Measurements from ENCODE around the gene FAM120A. TPM values are rescaled to one million over a fixed set of nuclear protein-coding genes. Genes with fewer than 3 reads are reported as not detected.

FAM120A gene
- total and polyA plus RNA-seq, 2 of the 13 experiments (the other 11 are each of a cell fraction or from before 2014, with no cell fraction given): 41.3 to 44.4 TPM

DNA sequence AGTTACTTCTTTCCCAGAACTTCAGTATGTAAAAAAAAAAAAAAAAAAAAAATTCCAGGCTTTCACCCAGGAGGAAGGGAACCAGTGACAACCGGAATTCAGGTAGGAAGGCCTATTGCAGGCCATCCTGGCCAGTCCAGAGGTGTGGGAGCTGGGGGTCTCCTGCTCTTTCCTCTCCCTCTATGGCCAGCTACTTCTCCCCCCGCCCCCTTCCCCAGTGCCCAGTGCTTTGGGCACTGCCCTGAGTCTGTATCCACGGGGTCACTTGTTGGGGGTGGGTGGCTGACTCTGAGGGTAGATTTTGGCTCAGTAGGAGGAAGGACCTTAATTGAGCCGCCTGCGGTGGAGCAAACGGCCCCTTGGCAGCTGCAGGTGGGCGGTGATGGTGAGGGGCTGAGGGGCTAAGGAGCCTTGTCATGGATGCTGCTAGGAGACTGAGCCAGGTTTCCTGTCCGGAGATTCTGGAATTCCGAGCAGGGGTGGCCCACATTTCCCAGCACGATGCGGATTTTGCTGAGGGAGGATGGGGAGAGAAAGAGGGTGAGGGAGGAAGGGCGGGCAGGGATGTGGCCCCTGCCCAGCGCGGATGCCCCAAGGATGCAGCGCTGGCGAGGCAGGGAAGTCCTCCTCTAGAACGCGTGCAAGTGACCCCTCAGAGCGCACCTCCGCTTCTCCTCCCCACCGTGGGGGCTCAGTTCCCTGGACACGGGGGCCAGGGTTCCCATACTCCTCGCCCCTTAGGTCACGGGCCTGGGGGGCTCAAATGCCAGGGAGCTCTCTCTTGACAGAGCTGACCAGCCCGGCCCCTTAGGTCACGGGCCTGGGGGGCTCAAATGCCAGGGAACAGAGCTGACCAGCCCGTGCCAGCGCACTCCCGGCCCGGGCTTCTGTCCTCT is 123.7 kb downstream of the FAM120A start (continued):
- TF ChIP-seq, protein P1, sequence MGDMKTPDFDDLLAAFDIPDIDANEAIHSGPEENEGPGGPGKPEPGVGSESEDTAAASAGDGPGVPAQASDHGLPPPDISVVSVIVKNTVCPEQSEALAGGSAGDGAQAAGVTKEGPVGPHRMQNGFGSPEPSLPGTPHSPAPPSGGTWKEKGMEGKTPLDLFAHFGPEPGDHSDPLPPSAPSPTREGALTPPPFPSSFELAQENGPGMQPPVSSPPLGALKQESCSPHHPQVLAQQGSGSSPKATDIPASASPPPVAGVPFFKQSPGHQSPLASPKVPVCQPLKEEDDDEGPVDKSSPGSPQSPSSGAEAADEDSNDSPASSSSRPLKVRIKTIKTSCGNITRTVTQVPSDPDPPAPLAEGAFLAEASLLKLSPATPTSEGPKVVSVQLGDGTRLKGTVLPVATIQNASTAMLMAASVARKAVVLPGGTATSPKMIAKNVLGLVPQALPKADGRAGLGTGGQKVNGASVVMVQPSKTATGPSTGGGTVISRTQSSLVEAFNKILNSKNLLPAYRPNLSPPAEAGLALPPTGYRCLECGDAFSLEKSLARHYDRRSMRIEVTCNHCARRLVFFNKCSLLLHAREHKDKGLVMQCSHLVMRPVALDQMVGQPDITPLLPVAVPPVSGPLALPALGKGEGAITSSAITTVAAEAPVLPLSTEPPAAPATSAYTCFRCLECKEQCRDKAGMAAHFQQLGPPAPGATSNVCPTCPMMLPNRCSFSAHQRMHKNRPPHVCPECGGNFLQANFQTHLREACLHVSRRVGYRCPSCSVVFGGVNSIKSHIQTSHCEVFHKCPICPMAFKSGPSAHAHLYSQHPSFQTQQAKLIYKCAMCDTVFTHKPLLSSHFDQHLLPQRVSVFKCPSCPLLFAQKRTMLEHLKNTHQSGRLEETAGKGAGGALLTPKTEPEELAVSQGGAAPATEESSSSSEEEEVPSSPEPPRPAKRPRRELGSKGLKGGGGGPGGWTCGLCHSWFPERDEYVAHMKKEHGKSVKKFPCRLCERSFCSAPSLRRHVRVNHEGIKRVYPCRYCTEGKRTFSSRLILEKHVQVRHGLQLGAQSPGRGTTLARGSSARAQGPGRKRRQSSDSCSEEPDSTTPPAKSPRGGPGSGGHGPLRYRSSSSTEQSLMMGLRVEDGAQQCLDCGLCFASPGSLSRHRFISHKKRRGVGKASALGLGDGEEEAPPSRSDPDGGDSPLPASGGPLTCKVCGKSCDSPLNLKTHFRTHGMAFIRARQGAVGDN (CRISPR knock-in tag; IDR thresholded peaks at IDR 0.05): 0 out of 2 replicates have a peak, but pooled peaks have one; percentile 43
- TF ChIP-seq ZBTB38 (CRISPR knock-in tag; IDR thresholded peaks at IDR 0.05): 0 out of 2 replicates have a peak, but pooled peaks have one; percentile 20
- no peak for TF ChIP-seq ZNF7 (CRISPR knock-in tag; IDR thresholded peaks at IDR 0.05)
- no peak for TF ChIP-seq ZNF292 (CRISPR knock-in tag; IDR thresholded peaks at IDR 0.05; ENCODE audit: borderline replicate concordance, low read depth)
- TF ChIP-seq, protein P2, sequence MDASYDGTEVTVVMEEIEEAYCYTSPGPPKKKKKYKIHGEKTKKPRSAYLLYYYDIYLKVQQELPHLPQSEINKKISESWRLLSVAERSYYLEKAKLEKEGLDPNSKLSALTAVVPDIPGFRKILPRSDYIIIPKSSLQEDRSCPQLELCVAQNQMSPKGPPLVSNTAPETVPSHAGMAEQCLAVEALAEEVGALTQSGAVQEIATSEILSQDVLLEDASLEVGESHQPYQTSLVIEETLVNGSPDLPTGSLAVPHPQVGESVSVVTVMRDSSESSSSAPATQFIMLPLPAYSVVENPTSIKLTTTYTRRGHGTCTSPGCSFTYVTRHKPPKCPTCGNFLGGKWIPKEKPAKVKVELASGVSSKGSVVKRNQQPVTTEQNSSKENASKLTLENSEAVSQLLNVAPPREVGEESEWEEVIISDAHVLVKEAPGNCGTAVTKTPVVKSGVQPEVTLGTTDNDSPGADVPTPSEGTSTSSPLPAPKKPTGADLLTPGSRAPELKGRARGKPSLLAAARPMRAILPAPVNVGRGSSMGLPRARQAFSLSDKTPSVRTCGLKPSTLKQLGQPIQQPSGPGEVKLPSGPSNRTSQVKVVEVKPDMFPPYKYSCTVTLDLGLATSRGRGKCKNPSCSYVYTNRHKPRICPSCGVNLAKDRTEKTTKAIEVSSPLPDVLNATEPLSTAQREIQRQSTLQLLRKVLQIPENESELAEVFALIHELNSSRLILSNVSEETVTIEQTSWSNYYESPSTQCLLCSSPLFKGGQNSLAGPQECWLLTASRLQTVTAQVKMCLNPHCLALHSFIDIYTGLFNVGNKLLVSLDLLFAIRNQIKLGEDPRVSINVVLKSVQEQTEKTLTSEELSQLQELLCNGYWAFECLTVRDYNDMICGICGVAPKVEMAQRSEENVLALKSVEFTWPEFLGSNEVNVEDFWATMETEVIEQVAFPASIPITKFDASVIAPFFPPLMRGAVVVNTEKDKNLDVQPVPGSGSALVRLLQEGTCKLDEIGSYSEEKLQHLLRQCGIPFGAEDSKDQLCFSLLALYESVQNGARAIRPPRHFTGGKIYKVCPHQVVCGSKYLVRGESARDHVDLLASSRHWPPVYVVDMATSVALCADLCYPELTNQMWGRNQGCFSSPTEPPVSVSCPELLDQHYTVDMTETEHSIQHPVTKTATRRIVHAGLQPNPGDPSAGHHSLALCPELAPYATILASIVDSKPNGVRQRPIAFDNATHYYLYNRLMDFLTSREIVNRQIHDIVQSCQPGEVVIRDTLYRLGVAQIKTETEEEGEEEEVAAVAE (CRISPR knock-in tag; IDR thresholded peaks at IDR 0.05; ENCODE audit: borderline replicate concordance): no peak
- TF ChIP-seq, protein P3, sequence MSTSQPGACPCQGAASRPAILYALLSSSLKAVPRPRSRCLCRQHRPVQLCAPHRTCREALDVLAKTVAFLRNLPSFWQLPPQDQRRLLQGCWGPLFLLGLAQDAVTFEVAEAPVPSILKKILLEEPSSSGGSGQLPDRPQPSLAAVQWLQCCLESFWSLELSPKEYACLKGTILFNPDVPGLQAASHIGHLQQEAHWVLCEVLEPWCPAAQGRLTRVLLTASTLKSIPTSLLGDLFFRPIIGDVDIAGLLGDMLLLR (CRISPR knock-in tag; IDR thresholded peaks at IDR 0.05): no peak
- no peak for TF ChIP-seq ZNF749 (CRISPR knock-in tag; IDR thresholded peaks at IDR 0.05; ENCODE audit: borderline replicate concordance)
- TF ChIP-seq STAG1 (CRISPR knock-in tag; IDR thresholded peaks at IDR 0.05): no peak
- no peak for TF ChIP-seq REXO4 (CRISPR knock-in tag; IDR thresholded peaks at IDR 0.05; ENCODE audit: borderline replicate concordance)
- no peak for TF ChIP-seq ZNF629 (CRISPR knock-in tag; conservative IDR thresholded peaks at IDR 0.05)
- no peak for TF ChIP-seq ZNF234 (CRISPR knock-in tag; conservative IDR thresholded peaks at IDR 0.05)
- TF ChIP-seq RBM22 (optimal IDR thresholded peaks at IDR 0.05; ENCODE audit: low read length): no peak
- TF ChIP-seq ZNF772 (CRISPR knock-in tag; IDR thresholded peaks at IDR 0.05): 0 out of 2 replicates have a peak, but pooled peaks have one; percentile 23
- TF ChIP-seq CHCHD3 (CRISPR knock-in tag; IDR thresholded peaks at IDR 0.05): no peak
- TF ChIP-seq, protein P4, sequence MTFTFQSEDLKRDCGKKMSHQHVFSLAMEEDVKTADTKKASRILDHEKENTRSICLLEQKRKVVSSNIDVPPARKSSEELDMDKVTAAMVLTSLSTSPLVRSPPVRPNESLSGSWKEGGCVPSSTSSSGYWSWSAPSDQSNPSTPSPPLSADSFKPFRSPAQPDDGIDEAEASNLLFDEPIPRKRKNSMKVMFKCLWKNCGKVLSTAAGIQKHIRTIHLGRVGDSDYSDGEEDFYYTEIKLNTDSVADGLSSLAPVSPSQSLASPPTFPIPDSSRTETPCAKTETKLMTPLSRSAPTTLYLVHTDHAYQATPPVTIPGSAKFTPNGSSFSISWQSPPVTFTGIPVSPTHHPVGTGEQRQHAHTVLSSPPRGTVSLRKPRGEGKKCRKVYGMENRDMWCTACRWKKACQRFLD (CRISPR knock-in tag; IDR thresholded peaks at IDR 0.05; ENCODE audit: borderline replicate concordance): no peak
- TF ChIP-seq NBN (conservative IDR thresholded peaks at IDR 0.05): no peak
- no peak for TF ChIP-seq TEAD2 (CRISPR knock-in tag; IDR thresholded peaks at IDR 0.05)

Measured in HepG2 (cell line).